ENCODE measurements around the gene FXYD5. TPM values are rescaled to one million over a fixed set of nuclear protein-coding genes. Genes with fewer than 3 reads are reported as not detected.

Gene FXYD5
- total RNA-seq, 1 experiment from 2014 or later = 123 TPM

- TF ChIP-seq REST (IDR thresholded peaks at IDR 0.05; ENCODE audit: low read depth) = no peak
These were observed 12.9 kb downstream of the FXYD5 start (continued) for GRCh38 chr19:35167251-35168119.

- Histone ChIP-seq H3K9me2 (ENCODE audit: insufficient read depth) (no peaks in the 10 kb centered on the region), H3K4me2 (ENCODE audit: low read length) (peak overlapping the region; percentile 6), H3K9ac (ENCODE audit: low read length) (no peak overlapping the region), H2AFZ (ENCODE audit: low read depth, low read length, poor library complexity, severe bottlenecking) (no peak overlapping the region), H3K4me1 (ENCODE audit: control insufficient read depth in 1 of 2, insufficient read depth in 2 of 2, low read length in 2 of 2) (peaks cover 32 to 60% of the 10 kb centered on the region in 2 experiments), H4K20me1 (ENCODE audit: insufficient read depth) (no peaks in the 10 kb centered on the region), H3K36me3 (ENCODE audit: control insufficient read depth in 1 of 2, insufficient read depth in 2 of 2, low read length in 2 of 2) (peaks cover 0 to 13% of the 10 kb centered on the region in 2 experiments; a peak in 2 of 4 replicates), H3K27me3 (ENCODE audit: insufficient read depth, low read length) (no peaks in the 10 kb centered on the region), H3K9me3 (ENCODE audit: control insufficient read depth in 1 of 2, insufficient read depth in 1 of 2, low read depth in 1 of 2, low read length in 2 of 2) (no peaks in the 10 kb centered on the region), H3K4me3 (replicated peaks in 1 of 2; ENCODE audit: low read depth in 1 of 2, low read length in 2 of 2) (no peak overlapping the region), H3K27ac (ENCODE audit: low read depth, low read length) (no peak overlapping the region), H3K79me2 (ENCODE audit: insufficient read depth, low read length) (no peaks in the 10 kb centered on the region)
- ChIA-PET POLR2A (interaction anchor here (1.2 kb wide), 1 partner anchor 9 kb away, joined by 3 read pairs; no protein-coding TSS in a partner anchor), CTCF (no interaction called here), RAD21 (ENCODE audit: low non-redundant PET in 1 of 2, low total read pairs in 2 of 2, uncharacterized antibody in 2 of 2, unreplicated experiment in 2 of 2) (interaction anchor here in 1 of 2 experiments (0.7 kb wide), 1 partner anchor 14 kb away, joined by 3 read pairs; the partner anchor contains the start of gene FXYD5)
- DNase-seq (ENCODE audit: low read depth, low spot score) (no peak), ATAC-seq (peak; percentile 39)
- intact Hi-C loops (cut with micrococcal nuclease) = no loop called here
- BruUV-seq (replicated peaks) = no TSS peak
- no peak for TF ChIP-seq YY1 (IDR thresholded peaks at IDR 0.05; ENCODE audit: extremely low read depth, insufficient replicate concordance, low read depth, low read length)
- TF ChIP-seq POLR2A (IDR thresholded peaks at IDR 0.05; ENCODE audit: borderline replicate concordance, extremely low read depth, insufficient read depth, insufficient read length) = no peak
- TF ChIP-seq CBX3 (IDR thresholded peaks at IDR 0.05; ENCODE audit: low read depth) = no peak
- no peak for TF ChIP-seq CEBPB (IDR thresholded peaks at IDR 0.05; ENCODE audit: low read depth)
- no peak for TF ChIP-seq ZFX (IDR thresholded peaks at IDR 0.05)
- TF ChIP-seq SRF (IDR thresholded peaks at IDR 0.05; ENCODE audit: low read depth) = no peak
- TF ChIP-seq JUND (IDR thresholded peaks at IDR 0.05) = peak; percentile 49; the same call in 1 of the 2 replicates
- TF ChIP-seq REST (IDR thresholded peaks at IDR 0.05; ENCODE audit: low read depth) = no peak
- no peak for TF ChIP-seq ELF1 (IDR thresholded peaks at IDR 0.05; ENCODE audit: borderline replicate concordance, low read depth)
- no peak for TF ChIP-seq EZH2 (IDR thresholded peaks at IDR 0.05)
- TF ChIP-seq ATF3 (IDR thresholded peaks at IDR 0.05) = no peak
- TF ChIP-seq FOSL1 (IDR thresholded peaks at IDR 0.05; ENCODE audit: low read depth) = no peak
- TF ChIP-seq MAX (IDR thresholded peaks at IDR 0.05) = no peak
- 0 out of 6 replicates have a peak, but pooled peaks of 1 of the 3 experiments have one; percentile 5 for TF ChIP-seq CTCF (IDR thresholded peaks at IDR 0.05 in 2 of 3, conservative IDR thresholded peaks at IDR 0.05 in 1 of 3; ENCODE audit: borderline replicate concordance in 1 of 3, insufficient read depth in 1 of 3, low read depth in 2 of 3, low read length in 2 of 3)
These were observed 13.7 kb downstream of the FXYD5 start for GRCh38 chr19:35168196-35168595.
